Body of pancreas (tissue), 4 donors: Measurements from ENCODE around the gene ARAP1. TPM values are rescaled to one million over a fixed set of nuclear protein-coding genes. Genes with fewer than 3 reads are reported as not detected.

Source experiments
- ATAC-seq: fragments of 150-250 bp; one replicate; pipeline ENCODE4 v1.9.1; 2016
- DNase-seq, 4 donors: peaks; one replicate each; pipeline ENCODE4 v3.0.0-alpha.2; 2019
- H3K27ac ChIP-seq, 4 donors: fragments of 200-600 bp; sonication (generic); 1 replicate in 3 of 4; 2 replicates in 1 of 4; pipeline versions ENCODE4 v1.5.1 to v1.6.1; 2016 to 2019; ENCODE audit warnings: mild to moderate bottlenecking in 1 of 4, mixed read lengths in 1 of 4, moderate library complexity in 1 of 4
- H3K27me3 ChIP-seq, 2 donors: fragments of 200-600 bp; sonication (generic); one replicate each; pipeline ENCODE4 v1.6.0; 2016; ENCODE audit warnings: mild to moderate bottlenecking in 1 of 2
- H3K36me3 ChIP-seq, 2 donors: fragments of 200-600 bp; sonication (generic); replicated peaks in 1 of 2; 2 replicates each; pipeline ENCODE4 v1.5.1; 2016; ENCODE audit warnings: low read depth in 2 of 2; ENCODE audit not compliant: insufficient read depth in 1 of 2
- H3K4me1 ChIP-seq: fragments of 200-600 bp; sonication (generic); one replicate; pipeline ENCODE4 v1.6.0; 2016
- H3K4me3 ChIP-seq, 2 donors: fragments of 200-600 bp; sonication (generic); 1 replicate in 1 of 2; 2 replicates in 1 of 2; pipeline ENCODE4 v1.5.1; 2016 to 2019
- H3K9me3 ChIP-seq, 3 donors: fragments of 200-600 bp; sonication (generic); 1 replicate in 2 of 3; 2 replicates in 1 of 3; pipeline ENCODE4 v1.5.1; 2016
- CTCF ChIP-seq, 7 experiments: fragments of 450-650 bp in 4 of 7; fragments of 200-600 bp in 3 of 7; sonication (generic) in 3 of 7; IDR thresholded peaks; one replicate each; pipeline ENCODE4 v1.5.1; 2016 to 2019; ENCODE audit warnings: antibody characterized with exemption in 7 of 7
- POLR2A ChIP-seq, 3 donors: fragments of 450-650 bp; IDR thresholded peaks; one replicate each; pipeline ENCODE4 v1.6.1; 2016; ENCODE audit warnings: antibody characterized with exemption in 3 of 3, mild to moderate bottlenecking in 2 of 3
- WGBS, 2 donors: methylation state at CpG; one replicate each; pipeline ENCODE4 v1.1.5; 2017; 5-methylcytosine and 5-hydroxymethylcytosine counted together
- intact Hi-C: fragments of 100-400 bp; cut with DNase I; formaldehyde crosslinking; loops from one replicate; pipeline ENCODE4 v1.15.1; 2023
- total RNA-seq, 2 donors: library from RNA; depleted of rRNA; stranded (reverse); fragments of >200 nt; gene quantifications; one replicate each; pipeline ENCODE4 v1.1.0, GENCODE V29; 2016

ARAP1 gene
- total RNA-seq, 2 donors from 2014 or later, result 63.3 to 208 TPM

GRCh38 chr11:72647882-72648281 is 104.3 kb downstream of the ARAP1 start:
- intact Hi-C loops, result loop anchor here (5.0 kb wide), 1 partner anchor 61 kb away; no protein-coding TSS in a partner anchor
- no peaks in the 10 kb centered on the region for H3K27me3 ChIP-seq
- TF ChIP-seq POLR2A (IDR thresholded peaks at IDR 0.05) (no peak), CTCF (IDR thresholded peaks at IDR 0.05) (no peak)
- WGBS, 2 donors, result 67 to 69% methylated on average over 3 to 4 of the region's 4 CpGs
- no peak overlapping the region for H3K27ac ChIP-seq
- no peaks in the 10 kb centered on the region for H3K9me3 ChIP-seq
- DNase-seq (no peak), ATAC-seq (no peak)
- no peaks in the 10 kb centered on the region for H3K36me3 ChIP-seq
- H3K4me1 ChIP-seq, result peaks cover 6% of the 10 kb centered on the region
- no peak overlapping the region for H3K4me3 ChIP-seq

GRCh38 chr11:72646472-72646871 is 105.7 kb downstream of the ARAP1 start:
- no peak for ATAC-seq
- DNase-seq, result no peak
- no peaks in the 10 kb centered on the region for H3K36me3 ChIP-seq
- WGBS, 2 donors, result 71 to 73% methylated on average over 2 of the region's 2 CpGs
- H3K9me3 ChIP-seq, result no peaks in the 10 kb centered on the region
- no peak overlapping the region for H3K4me3 ChIP-seq
- intact Hi-C loops, result loop anchor here (5.0 kb wide), 1 partner anchor 59 kb away; no protein-coding TSS in a partner anchor
- H3K27ac ChIP-seq, result no peak overlapping the region
- H3K27me3 ChIP-seq, result peaks cover 0 to 1% of the 10 kb centered on the region in 2 donors
- TF ChIP-seq CTCF (IDR thresholded peaks at IDR 0.05) (no peak), POLR2A (IDR thresholded peaks at IDR 0.05) (no peak)
- H3K4me1 ChIP-seq, result peaks cover 18% of the 10 kb centered on the region

GRCh38 chr11:72646024-72646423 is 106.2 kb downstream of the ARAP1 start:
- intact Hi-C loops, result loop anchor here (5.0 kb wide), 1 partner anchor 59 kb away; no protein-coding TSS in a partner anchor
- 91 to 92% methylated on average over 3 of the region's 3 CpGs for WGBS, 2 donors
- TF ChIP-seq POLR2A (IDR thresholded peaks at IDR 0.05) (no peak), CTCF (IDR thresholded peaks at IDR 0.05) (no peak)
- ATAC-seq (no peak), DNase-seq (no peak)
- Histone ChIP-seq H3K9me3 (no peaks in the 10 kb centered on the region), H3K27ac (no peak overlapping the region), H3K4me1 (peaks cover 22% of the 10 kb centered on the region), H3K4me3 (no peak overlapping the region), H3K36me3 (no peaks in the 10 kb centered on the region), H3K27me3 (peaks cover 0 to 6% of the 10 kb centered on the region in 2 donors)

- TF ChIP-seq POLR2A (IDR thresholded peaks at IDR 0.05) (no peak), CTCF (IDR thresholded peaks at IDR 0.05) (no peak)
- peaks cover 0 to 11% of the 10 kb centered on the region in 2 donors for H3K27me3 ChIP-seq
- H3K4me3 ChIP-seq, result no peak overlapping the region
- ATAC-seq, result no peak
- 66 to 67% methylated on average over 7 of the region's 7 CpGs for WGBS, 2 donors
- intact Hi-C loops, result no loop called here
- peaks cover 22% of the 10 kb centered on the region for H3K4me1 ChIP-seq
- no peaks in the 10 kb centered on the region for H3K9me3 ChIP-seq
- H3K27ac ChIP-seq, result no peak overlapping the region
- peak in 3 of 4 donors; percentile 14 to 40 (median 26) for DNase-seq
- no peaks in the 10 kb centered on the region for H3K36me3 ChIP-seq
Observed at GRCh38 chr11:72643547-72643946, 108.7 kb downstream of the ARAP1 start.

GRCh38 chr11:72642884-72643522 is 109.2 kb downstream of the ARAP1 start:
- Histone ChIP-seq H3K4me1 (peaks cover 22% of the 10 kb centered on the region), H3K27ac (peak overlapping the region in 1 of 4 donors; percentile 25), H3K36me3 (no peaks in the 10 kb centered on the region), H3K9me3 (no peaks in the 10 kb centered on the region), H3K27me3 (peaks cover 0 to 11% of the 10 kb centered on the region in 2 donors), H3K4me3 (peak overlapping the region in 1 of 2 donors; percentile 15)
- TF ChIP-seq CTCF (IDR thresholded peaks at IDR 0.05) (peak; percentile 87 to 98 (median 92)), POLR2A (IDR thresholded peaks at IDR 0.05) (no peak)
- ATAC-seq (peak; percentile 71), DNase-seq (peak; percentile 46 to 64 (median 55))
- intact Hi-C loops, result no loop called here
- 2 to 20% methylated on average over 1 to 53 of the region's 59 CpGs for WGBS, 2 donors
